OCI-LY1 (cell line): ENCODE results near the gene CNNM1.

ENCODE experiments used
- H2AFZ ChIP-seq: fragments of 200-600 bp; sonication (generic), shearing (Covaris generic); 2 replicates; pipeline ENCODE4 v1.6.0; 2014; ENCODE audit warnings: antibody characterized with exemption, mild to moderate bottlenecking, low read length
- H3F3A ChIP-seq: fragments of 200-600 bp; sonication (generic), shearing (Covaris generic); 2 replicates; pipeline ENCODE4 v1.6.0; 2014; ENCODE audit warnings: mild to moderate bottlenecking, antibody characterized with exemption, low read length, moderate library complexity; ENCODE audit not compliant: insufficient read depth
- H3K27ac ChIP-seq: fragments of 200-600 bp; sonication (generic); 2 replicates; pipeline ENCODE4 v1.5.1; 2014; ENCODE audit warnings: low read length, mixed run types, mild to moderate bottlenecking, low read depth; ENCODE audit not compliant: poor library complexity, severe bottlenecking
- H3K27me3 ChIP-seq: fragments of 200-600 bp; sonication (generic); 2 replicates; pipeline ENCODE4 v1.6.0; 2014; ENCODE audit warnings: antibody characterized with exemption, mild to moderate bottlenecking, low read length, moderate library complexity; ENCODE audit not compliant: insufficient read depth
- H3K36me3 ChIP-seq: fragments of 200-600 bp; sonication (generic); 2 replicates; pipeline ENCODE4 v1.6.1; 2014; ENCODE audit warnings: mild to moderate bottlenecking, antibody characterized with exemption, low read length, moderate library complexity, mixed read lengths; ENCODE audit not compliant: insufficient read depth
- H3K4me1 ChIP-seq: fragments of 200-600 bp; sonication (generic); 2 replicates; pipeline ENCODE4 v1.5.1; 2014; ENCODE audit warnings: mild to moderate bottlenecking, low read length, moderate library complexity; ENCODE audit not compliant: insufficient read depth, severe bottlenecking
- H3K4me2 ChIP-seq: fragments of 200-600 bp; sonication (generic), shearing (Covaris generic); 2 replicates; pipeline ENCODE4 v1.6.1; 2014; ENCODE audit warnings: low read length
- H3K4me3 ChIP-seq: fragments of 200-600 bp; sonication (generic); 2 replicates; pipeline ENCODE4 v1.5.1; 2014; ENCODE audit warnings: low read length, low read depth, mild to moderate bottlenecking, mixed read lengths; ENCODE audit not compliant: poor library complexity, severe bottlenecking
- H3K79me2 ChIP-seq: fragments of 200-600 bp; shearing (Covaris generic); 2 replicates; pipeline ENCODE4 v1.6.1; 2016; ENCODE audit warnings: mixed run types, low read length, mixed read lengths; ENCODE audit not compliant: insufficient read depth
- H3K9ac ChIP-seq: fragments of 200-600 bp; sonication (generic), shearing (Covaris generic); 2 replicates; pipeline ENCODE4 v1.6.1; 2014; ENCODE audit warnings: mild to moderate bottlenecking, low read length, mixed read lengths
- H3K9me2 ChIP-seq: fragments of 200-600 bp; sonication (generic), shearing (Covaris generic); 2 replicates; pipeline ENCODE4 v1.6.1; 2014; ENCODE audit warnings: low read depth, mild to moderate bottlenecking, low read length, mixed read lengths
- H3K9me3 ChIP-seq: fragments of 200-600 bp; shearing (Covaris generic); 2 replicates; pipeline ENCODE4 v1.6.1; 2014; ENCODE audit warnings: low read length, mixed read lengths
- H4K20me1 ChIP-seq: fragments of 200-600 bp; sonication (generic), shearing (Covaris generic); 2 replicates; pipeline ENCODE4 v1.6.0; 2016; ENCODE audit warnings: mild to moderate bottlenecking, low read length; ENCODE audit not compliant: insufficient read depth
- EZH2 ChIP-seq: fragments of 200-600 bp; sonication (generic), shearing (Covaris generic); IDR thresholded peaks from 2 replicates; pipeline ENCODE4 v1.8.0; 2017; ENCODE audit warnings: borderline replicate concordance, mixed run types, mild to moderate bottlenecking, antibody characterized with exemption, low read length, moderate library complexity, mixed read lengths
- TF ChIP-seq, protein P1 (sequence below): fragments of 200-600 bp; sonication (generic), shearing (Covaris generic); IDR thresholded peaks from 2 replicates; pipeline ENCODE4 v1.5.1; 2017; ENCODE audit warnings: mild to moderate bottlenecking, antibody characterized with exemption, low read length, moderate library complexity, mixed read lengths

CNNM1 gene

GRCh38 chr10:99374526-99374925, 45.4 kb downstream of the CNNM1 start:
- Histone ChIP-seq H3K4me3 (no peak overlapping the region), H3K4me2 (no peak overlapping the region), H4K20me1 (no peaks in the 10 kb centered on the region), H3K79me2 (no peaks in the 10 kb centered on the region), H2AFZ (no peak overlapping the region), H3K36me3 (no peaks in the 10 kb centered on the region), H3K9me3 (no peaks in the 10 kb centered on the region), H3F3A (no peaks in the 10 kb centered on the region), H3K27ac (no peak overlapping the region), H3K27me3 (peaks cover 3% of the 10 kb centered on the region; the same call in 1 of the 2 replicates), H3K9me2 (no peaks in the 10 kb centered on the region), H3K9ac (no peak overlapping the region), H3K4me1 (no peaks in the 10 kb centered on the region)
- TF ChIP-seq EZH2: no peak
- TF ChIP-seq, protein P1, sequence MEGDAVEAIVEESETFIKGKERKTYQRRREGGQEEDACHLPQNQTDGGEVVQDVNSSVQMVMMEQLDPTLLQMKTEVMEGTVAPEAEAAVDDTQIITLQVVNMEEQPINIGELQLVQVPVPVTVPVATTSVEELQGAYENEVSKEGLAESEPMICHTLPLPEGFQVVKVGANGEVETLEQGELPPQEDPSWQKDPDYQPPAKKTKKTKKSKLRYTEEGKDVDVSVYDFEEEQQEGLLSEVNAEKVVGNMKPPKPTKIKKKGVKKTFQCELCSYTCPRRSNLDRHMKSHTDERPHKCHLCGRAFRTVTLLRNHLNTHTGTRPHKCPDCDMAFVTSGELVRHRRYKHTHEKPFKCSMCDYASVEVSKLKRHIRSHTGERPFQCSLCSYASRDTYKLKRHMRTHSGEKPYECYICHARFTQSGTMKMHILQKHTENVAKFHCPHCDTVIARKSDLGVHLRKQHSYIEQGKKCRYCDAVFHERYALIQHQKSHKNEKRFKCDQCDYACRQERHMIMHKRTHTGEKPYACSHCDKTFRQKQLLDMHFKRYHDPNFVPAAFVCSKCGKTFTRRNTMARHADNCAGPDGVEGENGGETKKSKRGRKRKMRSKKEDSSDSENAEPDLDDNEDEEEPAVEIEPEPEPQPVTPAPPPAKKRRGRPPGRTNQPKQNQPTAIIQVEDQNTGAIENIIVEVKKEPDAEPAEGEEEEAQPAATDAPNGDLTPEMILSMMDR: no peak

DNA sequence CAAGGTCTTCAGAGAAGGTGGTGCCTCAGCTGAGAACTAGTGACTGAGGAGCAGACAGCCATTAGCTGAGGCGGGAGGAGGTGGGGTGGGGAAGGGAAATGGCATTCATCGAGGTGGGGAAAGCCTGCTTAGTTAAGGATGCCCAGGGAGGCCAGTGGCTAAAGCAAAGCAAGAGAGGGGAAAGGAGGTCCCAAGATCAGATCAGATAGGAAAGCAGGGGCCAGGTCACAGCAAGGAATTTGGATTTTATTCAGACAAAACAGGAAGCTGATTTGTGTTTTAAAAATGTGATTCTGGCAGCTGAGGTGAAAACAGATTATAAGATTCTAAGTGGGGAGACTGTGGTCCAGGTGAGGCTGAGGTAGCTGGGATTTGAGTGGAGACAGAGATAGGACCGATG, 45.8 kb downstream of the CNNM1 start:
- Histone ChIP-seq H3K27ac (no peak overlapping the region), H2AFZ (no peak overlapping the region), H3K4me1 (no peaks in the 10 kb centered on the region), H3F3A (no peaks in the 10 kb centered on the region), H3K27me3 (peaks cover 3% of the 10 kb centered on the region; the same call in 1 of the 2 replicates), H3K4me3 (no peak overlapping the region), H3K36me3 (no peaks in the 10 kb centered on the region), H3K79me2 (no peaks in the 10 kb centered on the region), H4K20me1 (no peaks in the 10 kb centered on the region), H3K9ac (no peak overlapping the region), H3K9me2 (no peaks in the 10 kb centered on the region), H3K9me3 (no peaks in the 10 kb centered on the region), H3K4me2 (no peak overlapping the region)
- TF ChIP-seq, protein P1: no peak
- no peak for TF ChIP-seq EZH2

DNA sequence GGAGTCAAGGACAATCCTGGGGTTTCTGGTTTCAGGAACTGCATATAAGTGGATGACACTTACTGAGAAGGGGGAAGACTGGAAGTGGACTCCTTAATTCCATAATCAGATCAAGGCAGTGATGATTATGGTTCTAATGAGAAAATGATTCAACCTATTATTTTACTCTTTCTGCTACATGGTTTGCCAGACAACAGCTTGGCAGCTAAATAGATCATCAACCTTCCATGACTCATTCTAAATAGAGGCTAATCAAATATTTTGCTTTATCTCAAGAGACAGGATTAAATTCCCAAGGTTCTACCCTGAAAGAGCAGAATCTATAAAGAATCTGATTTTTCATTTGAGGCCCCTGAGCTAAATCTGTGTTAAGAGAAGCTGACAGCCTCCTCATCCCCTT, 46.3 kb downstream of the CNNM1 start:
- no peaks in the 10 kb centered on the region for H3K4me1 ChIP-seq
- no peaks in the 10 kb centered on the region for H3F3A ChIP-seq
- H3K4me2 ChIP-seq: no peak overlapping the region
- H4K20me1 ChIP-seq: no peaks in the 10 kb centered on the region
- no peak overlapping the region for H3K9ac ChIP-seq
- TF ChIP-seq, protein P1: no peak
- TF ChIP-seq EZH2: no peak
- H2AFZ ChIP-seq: no peak overlapping the region
- H3K79me2 ChIP-seq: no peaks in the 10 kb centered on the region
- H3K9me3 ChIP-seq: no peaks in the 10 kb centered on the region
- H3K36me3 ChIP-seq: no peaks in the 10 kb centered on the region
- no peak overlapping the region for H3K27ac ChIP-seq
- H3K27me3 ChIP-seq: no peaks in the 10 kb centered on the region
- no peaks in the 10 kb centered on the region for H3K9me2 ChIP-seq
- H3K4me3 ChIP-seq: no peak overlapping the region
